GM12872 (cell line): Measurements from ENCODE around the gene SYPL1.

ENCODE experiments used
- CTCF ChIP-seq: IDR thresholded peaks from 3 replicates; pipeline ENCODE4 v1.5.1; 2011; ENCODE audit warnings: low read depth, mild to moderate bottlenecking, low read length, moderate library complexity; ENCODE audit not compliant: insufficient read depth

SYPL1 gene

GRCh38 chr7:106045586-106045985 is 66.5 kb downstream of the SYPL1 start:
- no peak for TF ChIP-seq CTCF

- TF ChIP-seq CTCF = no peak
These were observed 67.0 kb downstream of the SYPL1 start for GRCh38 chr7:106045139-106045538.

GRCh38 chr7:106042196-106042611 is 69.9 kb downstream of the SYPL1 start:
- no peak for TF ChIP-seq CTCF

- TF ChIP-seq CTCF = peak; percentile 93
These were observed 70.9 kb downstream of the SYPL1 start for GRCh38 chr7:106041140-106041717.
